Measurements from ENCODE around the gene ITGA2B. TPM values are rescaled to one million over a fixed set of nuclear protein-coding genes. Genes with fewer than 3 reads are reported as not detected.
A peak's percentile ranks its signal among the peaks of the same experiment; 100 is the strongest.
"Not testable (repeated sequence)": the region's sequence is repeated elsewhere in the genome, so short reads cannot be mapped to it uniquely, and the experiment has no call there.

The ITGA2B gene
- total and polyA plus RNA-seq, 2 donors (not counting 1 experiment from before 2014, with no cell fraction given): 0.10 to 0.66 TPM

DNA sequence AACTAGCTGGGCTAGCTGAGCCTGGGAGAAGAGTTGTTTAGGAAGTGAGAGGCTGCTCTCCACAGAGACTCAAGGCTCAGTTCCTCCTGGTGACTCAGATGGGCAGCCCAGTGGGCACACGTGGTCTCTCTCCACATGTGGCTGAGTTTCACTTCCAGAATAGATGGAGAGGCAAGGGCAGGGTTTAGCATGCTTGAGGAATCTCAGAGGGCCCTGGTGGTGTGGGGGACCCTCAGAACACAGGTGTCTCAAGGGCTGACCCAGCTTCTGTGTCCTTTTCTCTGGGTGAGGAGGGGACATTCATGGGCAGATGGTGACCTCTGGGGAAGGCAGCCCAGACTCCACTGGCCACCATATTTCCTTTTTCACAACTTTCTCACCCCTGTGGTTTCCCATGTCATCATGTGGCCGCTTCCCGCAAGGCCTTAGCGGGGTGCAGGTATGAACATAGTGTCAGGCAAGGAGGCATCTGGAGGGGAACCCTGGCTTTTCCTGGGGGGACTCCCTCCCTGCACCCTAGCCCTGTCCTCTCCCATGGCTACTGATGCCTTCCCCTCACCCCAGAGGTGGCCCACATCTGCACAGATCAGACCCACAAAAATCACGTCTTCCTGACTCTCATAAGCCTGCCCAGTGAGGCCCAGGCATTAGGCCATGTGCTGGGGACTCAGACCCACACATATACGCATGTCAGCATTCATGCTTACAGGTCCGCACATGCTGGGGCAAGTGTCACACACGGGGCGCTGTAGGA is 41.0 kb downstream of the ITGA2B start:
- H3K36me3 ChIP-seq (ENCODE audit: control insufficient read depth, insufficient read depth, low read length): peaks cover 18% of the 10 kb centered on the region
- H4K20me1 ChIP-seq (ENCODE audit: control insufficient read depth, extremely low read depth, insufficient read depth, low read length): no peaks in the 10 kb centered on the region
- no peaks in the 10 kb centered on the region for H3K27me3 ChIP-seq (ENCODE audit: control insufficient read depth, insufficient read depth, low read length)
- no peak overlapping the region for H3K4me3 ChIP-seq (replicated peaks in 1 of 4; ENCODE audit: control extremely low read depth in 1 of 4, insufficient read depth in 1 of 4, low read depth in 3 of 4, low read length in 4 of 4)
- H3K9ac ChIP-seq (ENCODE audit: insufficient read depth, low read length): no peak overlapping the region
- H3K9me3 ChIP-seq (ENCODE audit: control insufficient read depth, insufficient read depth, low read depth, low read length): no peaks in the 10 kb centered on the region
- no peak overlapping the region for H3K27ac ChIP-seq (ENCODE audit: insufficient read depth, low read length)
- TF ChIP-seq, protein P1, sequence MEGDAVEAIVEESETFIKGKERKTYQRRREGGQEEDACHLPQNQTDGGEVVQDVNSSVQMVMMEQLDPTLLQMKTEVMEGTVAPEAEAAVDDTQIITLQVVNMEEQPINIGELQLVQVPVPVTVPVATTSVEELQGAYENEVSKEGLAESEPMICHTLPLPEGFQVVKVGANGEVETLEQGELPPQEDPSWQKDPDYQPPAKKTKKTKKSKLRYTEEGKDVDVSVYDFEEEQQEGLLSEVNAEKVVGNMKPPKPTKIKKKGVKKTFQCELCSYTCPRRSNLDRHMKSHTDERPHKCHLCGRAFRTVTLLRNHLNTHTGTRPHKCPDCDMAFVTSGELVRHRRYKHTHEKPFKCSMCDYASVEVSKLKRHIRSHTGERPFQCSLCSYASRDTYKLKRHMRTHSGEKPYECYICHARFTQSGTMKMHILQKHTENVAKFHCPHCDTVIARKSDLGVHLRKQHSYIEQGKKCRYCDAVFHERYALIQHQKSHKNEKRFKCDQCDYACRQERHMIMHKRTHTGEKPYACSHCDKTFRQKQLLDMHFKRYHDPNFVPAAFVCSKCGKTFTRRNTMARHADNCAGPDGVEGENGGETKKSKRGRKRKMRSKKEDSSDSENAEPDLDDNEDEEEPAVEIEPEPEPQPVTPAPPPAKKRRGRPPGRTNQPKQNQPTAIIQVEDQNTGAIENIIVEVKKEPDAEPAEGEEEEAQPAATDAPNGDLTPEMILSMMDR (conservative IDR thresholded peaks at IDR 0.05 in 1 of 2, IDR thresholded peaks at IDR 0.05 in 1 of 2; ENCODE audit: low read depth in 1 of 2, low read length in 2 of 2): no peak
- TF ChIP-seq EZH2 (IDR thresholded peaks at IDR 0.05; ENCODE audit: low read length, missing control alignments): no peak
- no peaks in the 10 kb centered on the region for H3K4me1 ChIP-seq (ENCODE audit: control insufficient read depth, extremely low read depth, insufficient read depth, low read length)
- H2AFZ ChIP-seq (ENCODE audit: low read length): no peak overlapping the region
- peaks cover 7% of the 10 kb centered on the region for H3K79me2 ChIP-seq (ENCODE audit: control insufficient read depth, insufficient read depth, low read length)
- DNase-seq (ENCODE audit: low read depth in 2 of 2): peak in 1 of 2 donors; percentile 33
- no peak overlapping the region for H3K4me2 ChIP-seq (ENCODE audit: extremely low read depth, insufficient read depth, low read length)

DNA sequence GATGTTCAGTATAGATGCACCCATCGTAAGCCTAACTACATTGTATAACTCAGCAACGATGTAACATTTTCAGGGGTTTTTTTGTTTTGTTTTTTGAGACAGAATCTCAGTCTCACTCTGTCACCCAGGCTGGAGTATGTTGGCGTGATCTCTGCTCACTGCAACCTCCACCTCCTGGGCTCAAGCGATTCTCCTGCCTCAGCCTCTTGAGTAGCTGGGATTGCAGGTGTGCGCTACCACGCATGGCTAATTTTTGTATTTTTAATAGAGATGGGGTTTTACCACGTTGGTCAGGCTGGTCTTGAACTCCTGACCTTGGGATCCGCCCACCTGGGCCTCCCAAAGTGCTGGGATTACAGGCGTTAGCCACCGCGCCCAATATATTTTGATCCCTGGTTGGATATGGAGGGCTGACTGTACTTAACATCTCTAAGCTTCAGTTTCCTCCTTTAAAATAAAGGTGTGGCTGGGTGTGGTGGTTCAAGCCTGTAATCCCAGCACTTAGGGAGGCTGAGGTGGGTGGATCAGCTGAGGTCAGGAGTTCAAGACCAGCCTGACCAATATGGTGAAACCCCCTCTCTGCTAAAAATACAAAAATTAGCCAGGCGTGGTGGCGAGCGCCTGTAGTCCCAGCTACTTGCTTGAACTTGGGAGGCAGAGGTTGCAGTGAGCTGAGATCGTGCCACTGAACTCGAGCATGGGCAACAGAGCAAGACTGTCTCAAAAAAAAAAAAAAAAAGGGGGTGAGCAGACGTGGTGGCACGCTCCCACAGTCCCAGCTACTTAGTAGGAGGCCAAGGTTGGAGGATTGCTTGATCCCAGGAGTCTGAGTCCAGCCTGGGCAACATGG is 42.0 kb downstream of the ITGA2B start:
- H3K27ac ChIP-seq (ENCODE audit: insufficient read depth, low read length); H3K4me1 ChIP-seq (ENCODE audit: control insufficient read depth, extremely low read depth, insufficient read depth, low read length); H3K4me2 ChIP-seq (ENCODE audit: extremely low read depth, insufficient read depth, low read length); H3K27me3 ChIP-seq (ENCODE audit: control insufficient read depth, insufficient read depth, low read length); H3K79me2 ChIP-seq (ENCODE audit: control insufficient read depth, insufficient read depth, low read length); H3K9ac ChIP-seq (ENCODE audit: insufficient read depth, low read length); H2AFZ ChIP-seq (ENCODE audit: low read length); H3K9me3 ChIP-seq (ENCODE audit: control insufficient read depth, insufficient read depth, low read depth, low read length); H4K20me1 ChIP-seq (ENCODE audit: control insufficient read depth, extremely low read depth, insufficient read depth, low read length); DNase-seq (ENCODE audit: low read depth in 2 of 2); H3K4me3 ChIP-seq (replicated peaks in 1 of 4; ENCODE audit: control extremely low read depth in 1 of 4, insufficient read depth in 1 of 4, low read depth in 3 of 4, low read length in 4 of 4): not testable (repeated sequence)
- peaks cover 16% of the 10 kb centered on the region for H3K36me3 ChIP-seq (ENCODE audit: control insufficient read depth, insufficient read depth, low read length)

DNA sequence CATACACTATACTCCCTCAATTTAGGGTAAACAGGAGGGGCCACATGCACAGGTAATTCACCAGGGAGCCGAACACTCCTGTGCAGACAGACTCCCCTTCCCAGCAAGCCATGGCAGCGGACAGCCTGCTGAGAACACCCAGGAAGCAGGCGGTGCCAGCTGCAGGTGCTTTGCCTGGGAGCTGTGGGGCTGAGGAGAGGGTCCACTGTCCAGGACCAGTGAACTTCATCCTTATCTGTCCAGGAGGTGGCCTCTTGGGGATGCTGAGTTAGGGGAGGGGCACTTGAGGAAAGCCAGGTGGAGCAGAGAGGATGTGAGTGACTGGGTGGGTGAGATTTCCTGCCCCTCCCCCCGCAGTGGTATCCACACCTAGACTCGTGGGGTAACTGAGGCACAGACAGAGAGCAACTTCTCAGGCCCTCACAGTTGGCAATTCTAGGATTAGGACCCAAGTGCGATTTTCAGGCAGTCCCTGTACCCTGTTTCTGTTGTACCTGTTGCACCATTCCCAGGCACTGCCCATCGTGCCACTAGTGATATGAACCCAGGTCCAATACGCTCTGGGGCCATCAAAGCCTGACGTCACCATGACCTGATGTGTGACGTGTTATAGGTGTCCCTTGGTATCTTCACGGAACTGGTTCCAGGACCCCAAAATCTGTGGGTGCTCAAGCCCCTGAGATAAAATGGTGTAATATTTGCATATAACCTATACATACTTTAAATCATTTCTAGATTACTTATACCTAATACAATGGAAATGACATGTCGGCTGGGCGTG is 43.2 kb downstream of the ITGA2B start:
- H3K4me2 ChIP-seq (ENCODE audit: extremely low read depth, insufficient read depth, low read length): peak overlapping the region; percentile 94
- no peaks in the 10 kb centered on the region for H3K27me3 ChIP-seq (ENCODE audit: control insufficient read depth, insufficient read depth, low read length)
- no peak overlapping the region for H2AFZ ChIP-seq (ENCODE audit: low read length)
- no peak for DNase-seq (ENCODE audit: low read depth in 2 of 2)
- H4K20me1 ChIP-seq (ENCODE audit: control insufficient read depth, extremely low read depth, insufficient read depth, low read length): no peaks in the 10 kb centered on the region
- H3K4me3 ChIP-seq (replicated peaks in 1 of 4; ENCODE audit: control extremely low read depth in 1 of 4, insufficient read depth in 1 of 4, low read depth in 3 of 4, low read length in 4 of 4): peak overlapping the region; percentile 96 to 98 (median 97)
- H3K36me3 ChIP-seq (ENCODE audit: control insufficient read depth, insufficient read depth, low read length): peaks cover 6% of the 10 kb centered on the region
- H3K4me1 ChIP-seq (ENCODE audit: control insufficient read depth, extremely low read depth, insufficient read depth, low read length): no peaks in the 10 kb centered on the region
- no peaks in the 10 kb centered on the region for H3K9me3 ChIP-seq (ENCODE audit: control insufficient read depth, insufficient read depth, low read depth, low read length)
- no peak overlapping the region for H3K9ac ChIP-seq (ENCODE audit: insufficient read depth, low read length)
- no peak overlapping the region for H3K27ac ChIP-seq (ENCODE audit: insufficient read depth, low read length)
- peaks cover 7% of the 10 kb centered on the region for H3K79me2 ChIP-seq (ENCODE audit: control insufficient read depth, insufficient read depth, low read length)
- TF ChIP-seq EZH2 (IDR thresholded peaks at IDR 0.05; ENCODE audit: low read length, missing control alignments): no peak
